A549 (cell line): ENCODE data around the gene USP36. TPM values are rescaled to one million over a fixed set of nuclear protein-coding genes. Genes with fewer than 3 reads are reported as not detected.

ENCODE experiments used
- ATAC-seq, 2 experiments: fragments of 200-7000 bp in 1 of 2; fragments of >200 bp in 1 of 2; cut with Nextera tagmentation in 1 of 2; cut with Tn5 transposase in 1 of 2; 3 replicates each; pipeline versions ENCODE4 v1.8.0 to v1.9.1; 2018 to 2020; ENCODE audit warnings: mild to moderate bottlenecking in 1 of 2, moderate library complexity in 1 of 2
- CTCF ChIA-PET: fragments of 300-600 bp; sonication (Branson Sonifier 250); formaldehyde crosslinking; extraction: SDS; loops from one replicate; lab custom pipeline; 2021; ENCODE audit warnings: antibody characterized with exemption, inconsistent platforms; lab: Yijun Ruan, JAX
- POLR2A ChIA-PET: fragments of 350-600 bp; formaldehyde crosslinking; extraction: SDS; loops from one replicate; lab custom pipeline; 2021; ENCODE audit warnings: antibody characterized with exemption, inconsistent platforms; lab: Yijun Ruan, JAX
- DNase-seq, 2 experiments: peaks; one replicate each; pipeline versions ENCODE4 v3.0.0 to v3.0.0-alpha.2; 2011 to 2016; ENCODE audit warnings: low read depth in 1 of 2, low spot score in 1 of 2
- FAIRE-seq: peaks from 2 replicates; lab custom pipeline; 2011; peaks lifted over from hg19 to GRCh38; lab: Jason Lieb, UNC
- H3K27ac ChIP-seq, 2 experiments: fragments of >200 bp; sonication (Bioruptor Twin); formaldehyde crosslinking; 3 replicates each; pipeline ENCODE4 v1.5.1; 2016 to 2017
- H3K4me1 ChIP-seq: fragments of >200 bp; sonication (Bioruptor Twin); formaldehyde crosslinking; 3 replicates; pipeline ENCODE4 v1.6.1; 2016
- H3K4me2 ChIP-seq: fragments of >200 bp; sonication (Bioruptor Twin); formaldehyde crosslinking; 3 replicates; pipeline ENCODE4 v1.6.1; 2016
- H3K4me3 ChIP-seq: fragments of >200 bp; sonication (Bioruptor Twin); formaldehyde crosslinking; 3 replicates; pipeline ENCODE4 v1.5.1; 2016
- H3K9me3 ChIP-seq: fragments of >200 bp; sonication (Bioruptor Twin); formaldehyde crosslinking; 3 replicates; pipeline ENCODE4 v1.6.1; 2016
- BCL3 ChIP-seq: fragments of >200 bp; sonication (Bioruptor Twin); formaldehyde crosslinking; IDR thresholded peaks from 3 replicates; pipeline ENCODE4 v1.6.1; 2016
- CBX2 ChIP-seq: fragments of 200-600 bp; sonication (generic); IDR thresholded peaks from 2 replicates; pipeline ENCODE4 v1.6.1; 2016; ENCODE audit warnings: low read depth, mild to moderate bottlenecking, borderline replicate concordance
- CTCF ChIP-seq: fragments of >200 bp; sonication (Bioruptor Twin); formaldehyde crosslinking; IDR thresholded peaks from 3 replicates; pipeline ENCODE4 v1.5.1; 2016
- EP300 ChIP-seq, 2 experiments: fragments of >200 bp; sonication (Bioruptor Twin); formaldehyde crosslinking; IDR thresholded peaks; 2 replicates in 1 of 2; 3 replicates in 1 of 2; pipeline ENCODE4 v1.6.1; 2016 to 2017
- ESRRA ChIP-seq: fragments of 150-350 bp; IDR thresholded peaks from 2 replicates; pipeline ENCODE4 v1.6.1; 2014; ENCODE audit warnings: mild to moderate bottlenecking, low read length, borderline replicate concordance
- FOSB ChIP-seq: fragments of 250-450 bp; sonication (Bioruptor Pico); IDR thresholded peaks from 2 replicates; pipeline ENCODE4 v1.5.0; 2020; ENCODE audit warnings: mild to moderate bottlenecking, moderate library complexity
- HES2 ChIP-seq: fragments of >200 bp; sonication (Bioruptor Twin); formaldehyde crosslinking; IDR thresholded peaks from 2 replicates; pipeline ENCODE4 v1.6.1; 2016
- HMGXB4 ChIP-seq: fragments of 250-450 bp; sonication (Bioruptor Pico); IDR thresholded peaks from 2 replicates; pipeline ENCODE4 v1.5.0; 2021; ENCODE audit warnings: mild to moderate bottlenecking, moderate library complexity, borderline replicate concordance
- HOXB13 ChIP-seq: fragments of 250-450 bp; sonication (Bioruptor Pico); IDR thresholded peaks from 2 replicates; pipeline ENCODE4 v1.5.0; 2020; ENCODE audit warnings: low read depth, mild to moderate bottlenecking, moderate library complexity
- MAFK ChIP-seq: fragments of 450-650 bp; IDR thresholded peaks from 2 replicates; pipeline ENCODE4 v1.6.1; 2014; ENCODE audit not compliant: partially characterized antibody
- RAD21 ChIP-seq, 2 experiments: fragments of >200 bp in 1 of 2; sonication (Bioruptor Twin) in 1 of 2; formaldehyde crosslinking in 1 of 2; IDR thresholded peaks in 1 of 2; conservative IDR thresholded peaks in 1 of 2; 2 replicates in 1 of 2; 3 replicates in 1 of 2; pipeline ENCODE4 v1.6.1; 2012 to 2018; ENCODE audit warnings: inconsistent platforms in 1 of 2
- RCOR1 ChIP-seq: fragments of 150-350 bp; IDR thresholded peaks from 2 replicates; pipeline ENCODE4 v1.6.1; 2014; ENCODE audit warnings: antibody characterized with exemption, low read length, low read depth
- SREBF2 ChIP-seq: fragments of 450-650 bp; IDR thresholded peaks from 2 replicates; pipeline ENCODE4 v1.6.1; 2014; ENCODE audit warnings: mild to moderate bottlenecking, moderate library complexity
- TFCP2L1 ChIP-seq: fragments of 250-450 bp; sonication (Bioruptor Pico); IDR thresholded peaks from 2 replicates; pipeline ENCODE4 v1.5.0; 2021; ENCODE audit warnings: mild to moderate bottlenecking
- USF2 ChIP-seq: fragments of 450-650 bp; IDR thresholded peaks from 2 replicates; pipeline ENCODE4 v1.6.1; 2014; ENCODE audit warnings: antibody characterized with exemption
- ZNF302 ChIP-seq: fragments of 250-450 bp; sonication (Bioruptor Pico); IDR thresholded peaks from 2 replicates; pipeline ENCODE4 v1.9.0; 2021; ENCODE audit warnings: inconsistent platforms, mild to moderate bottlenecking, moderate library complexity
- ZSCAN20 ChIP-seq: fragments of 250-450 bp; sonication (Bioruptor Pico); IDR thresholded peaks from 2 replicates; pipeline ENCODE4 v1.8.0; 2022; ENCODE audit warnings: mild to moderate bottlenecking, moderate library complexity
- WGBS: methylation state at CpG from one replicate; pipeline ENCODE4 v1.1.6; 2017; ENCODE audit errors: missing lambda C conversion rate; 5-methylcytosine and 5-hydroxymethylcytosine counted together
- polyA plus RNA-seq, 4 experiments: library from polyadenylated mRNA; depleted of rRNA in 3 of 4; stranded (reverse); fragments of >200 nt; fragmentation: RNase III in 1 of 4; extraction: RNeasy Plus Mini Kit Qiagen cat#74134 plus additional on column Dnase treatment in 1 of 4; gene quantifications; 2 replicates in 3 of 4; 3 replicates in 1 of 4; pipeline ENCODE4 v1.2.3, GENCODE V29; 2011 to 2017
- TF ChIP-seq, protein P1 (sequence below): IDR thresholded peaks from 2 replicates; pipeline ENCODE4 v1.6.1; 2012; ENCODE audit warnings: low read depth, borderline replicate concordance

The USP36 gene
- polyA plus RNA-seq, 2 of the 4 experiments (the other 2 are of a cell fraction): 41.1 to 49.0 TPM

- TF ChIP-seq ESRRA (no peak), EP300 (IDR thresholded peaks at IDR 0.05) (no peak), HMGXB4 (CRISPR knock-in tag) (no peak), SREBF2 (no peak), MAFK (no peak), CTCF (no peak), HES2 (no peak), HOXB13 (CRISPR knock-in tag) (no peak), FOSB (CRISPR knock-in tag) (no peak), RCOR1 (no peak), RAD21 (conservative IDR thresholded peaks at IDR 0.05 in 1 of 2, IDR thresholded peaks at IDR 0.05 in 1 of 2) (no peak)
- TF ChIP-seq, all 56 proteins: peak for 0
- Histone ChIP-seq H3K9me3 (no peaks in the 10 kb centered on the region), H3K27ac (no peak overlapping the region), H3K4me3 (no peak overlapping the region), H3K4me1 (0 out of 3 replicates have a peak, but pooled peaks cover 3% of the 10 kb centered on the region), H3K4me2 (no peak overlapping the region)
- ATAC-seq: no peak
- ChIA-PET POLR2A (no interaction called here), CTCF (no interaction called here)
- DNase-seq: no peak
- 65% methylated on average over 5 of the region's 5 CpGs for WGBS
- FAIRE-seq: no peak
These were observed 78.7 kb downstream of the USP36 start for GRCh38 chr17:78761789-78762406.

DNA sequence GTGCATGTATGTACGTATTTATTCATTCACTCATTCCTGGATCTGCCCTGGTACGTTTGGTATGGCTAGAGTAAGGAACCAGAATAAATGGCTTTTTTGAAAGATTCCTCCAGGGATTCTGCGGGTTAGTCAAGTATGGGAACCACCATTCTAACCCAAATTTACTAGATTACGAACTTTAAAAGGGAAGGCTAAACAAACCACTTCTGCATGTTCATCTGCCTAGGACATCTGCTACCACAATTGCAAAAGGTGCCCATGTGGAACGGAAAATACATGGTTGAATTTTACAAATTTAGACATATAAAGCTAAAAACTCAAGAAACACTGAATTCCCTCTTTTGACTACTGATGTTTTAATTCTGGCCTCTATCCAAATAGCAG is 80.7 kb downstream of the USP36 start:
- Histone ChIP-seq H3K27ac (no peak overlapping the region), H3K4me3 (no peak overlapping the region), H3K4me1 (0 out of 3 replicates have a peak, but pooled peaks cover 3% of the 10 kb centered on the region), H3K9me3 (no peaks in the 10 kb centered on the region), H3K4me2 (no peak overlapping the region)
- ChIA-PET CTCF (interaction anchor here (2.3 kb wide), 1 partner anchor 263 kb away, joined by 6 read pairs; no protein-coding TSS in a partner anchor), POLR2A (no interaction called here)
- no peak for ATAC-seq
- WGBS: 94% methylated on average over 5 of the region's 5 CpGs
- FAIRE-seq: no peak
- TF ChIP-seq CBX2: no peak
- no peak for TF ChIP-seq ZSCAN20
- TF ChIP-seq ZNF302 (CRISPR knock-in tag): no peak
- TF ChIP-seq, protein P1, sequence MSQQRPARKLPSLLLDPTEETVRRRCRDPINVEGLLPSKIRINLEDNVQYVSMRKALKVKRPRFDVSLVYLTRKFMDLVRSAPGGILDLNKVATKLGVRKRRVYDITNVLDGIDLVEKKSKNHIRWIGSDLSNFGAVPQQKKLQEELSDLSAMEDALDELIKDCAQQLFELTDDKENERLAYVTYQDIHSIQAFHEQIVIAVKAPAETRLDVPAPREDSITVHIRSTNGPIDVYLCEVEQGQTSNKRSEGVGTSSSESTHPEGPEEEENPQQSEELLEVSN: no peak
- no peak for TF ChIP-seq BCL3
- no peak for TF ChIP-seq USF2
- TF ChIP-seq TFCP2L1 (CRISPR knock-in tag): no peak
- DNase-seq: no peak
